Mucosa of descending colon (tissue), 3 donors: ENCODE data around the gene NAP1L4. TPM values are rescaled to one million over a fixed set of nuclear protein-coding genes. Genes with fewer than 3 reads are reported as not detected.
A peak's percentile ranks its signal among the peaks of the same experiment; 100 is the strongest.

Experiments used
- ATAC-seq: fragments of 200-7000 bp; cut with Tn5 transposase; one replicate; pipeline ENCODE4 v1.9.1; 2020; ENCODE audit warnings: mild to moderate bottlenecking, moderate library complexity
- DNase-seq, 3 donors: peaks; one replicate each; pipeline ENCODE4 v3.0.0-alpha.2; 2020
- H3K36me3 ChIP-seq: fragments of 200-600 bp; one replicate; pipeline ENCODE4 v1.8.0; 2021; ENCODE audit warnings: low read depth, mild to moderate bottlenecking
- H3K4me1 ChIP-seq: fragments of 200-600 bp; one replicate; pipeline ENCODE4 v1.8.0; 2021; ENCODE audit warnings: low read depth, mild to moderate bottlenecking
- H3K4me3 ChIP-seq: fragments of 200-600 bp; one replicate; pipeline ENCODE4 v1.8.0; 2021; ENCODE audit warnings: mild to moderate bottlenecking
- H3K9me3 ChIP-seq: fragments of 200-600 bp; one replicate; pipeline ENCODE4 v1.8.0; 2021; ENCODE audit warnings: mild to moderate bottlenecking
- intact Hi-C, 2 donors: fragments of 100-400 bp; cut with DNase I in 1 of 2; cut with micrococcal nuclease in 1 of 2; formaldehyde crosslinking; loops; one replicate each; pipeline versions ENCODE4 v1.11.0 to v1.11.1; 2022; cut with DNase I, micrococcal nuclease
- total RNA-seq, 3 donors: library from RNA; stranded (reverse); fragmentation: NEBNext Ultra II Directional in 2 of 3; extraction: Animal tissue kit (Norgen Biotek cat#: 25700) in 2 of 3; gene quantifications; one replicate each; pipeline versions ENCODE4 v1.2.1 to v1.2.4, GENCODE V29; 2021 to 2023
- TF ChIP-seq, protein P1 (sequence below): fragments of 200-600 bp; IDR thresholded peaks from one replicate; pipeline ENCODE4 v1.8.0; 2022; ENCODE audit warnings: antibody characterized with exemption, mild to moderate bottlenecking
- donor health status: DM: no; HTN: no; CAD: no; lungs with moderate emphysema.
- donor health status: DM: no; HTN: no; CAD: no.
- donor health status: DM: no; HTN: yes; CAD: no.

Gene NAP1L4
- total RNA-seq, 3 donors from 2014 or later: 94.0 to 116 (median 99.8) TPM

DNA sequence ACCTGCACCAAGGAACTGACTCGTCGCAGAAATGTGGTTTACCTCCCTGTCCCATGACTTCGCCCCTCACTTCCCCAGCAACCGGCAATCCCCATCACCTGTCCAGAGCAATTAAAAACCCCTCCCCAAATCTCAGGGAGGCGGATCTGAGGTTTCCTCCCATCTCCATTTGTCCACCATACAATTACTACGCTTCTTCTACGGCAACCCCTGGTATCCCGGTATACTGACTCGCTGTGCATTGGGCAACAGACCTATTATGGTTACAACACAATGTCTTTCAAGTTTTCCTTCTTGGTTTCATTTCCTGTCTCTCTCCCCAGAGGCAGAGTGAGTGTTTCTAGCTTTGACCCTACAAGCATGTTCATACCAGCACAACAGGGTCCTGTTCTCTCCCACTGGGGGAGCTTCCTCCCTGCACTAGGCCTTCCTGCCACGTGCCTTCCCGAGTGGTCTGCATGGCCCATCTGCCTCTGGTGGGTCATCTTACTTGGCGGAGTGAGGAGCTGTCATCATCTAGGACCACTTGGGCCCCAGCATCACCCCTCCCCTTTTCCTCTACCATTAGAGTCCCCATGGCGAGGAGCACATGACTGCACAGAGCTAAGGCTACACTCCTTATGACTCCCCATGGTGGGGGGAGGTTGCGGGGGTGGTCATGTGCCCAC is 30.3 kb upstream of the NAP1L4 start:
- TF ChIP-seq, protein P1, sequence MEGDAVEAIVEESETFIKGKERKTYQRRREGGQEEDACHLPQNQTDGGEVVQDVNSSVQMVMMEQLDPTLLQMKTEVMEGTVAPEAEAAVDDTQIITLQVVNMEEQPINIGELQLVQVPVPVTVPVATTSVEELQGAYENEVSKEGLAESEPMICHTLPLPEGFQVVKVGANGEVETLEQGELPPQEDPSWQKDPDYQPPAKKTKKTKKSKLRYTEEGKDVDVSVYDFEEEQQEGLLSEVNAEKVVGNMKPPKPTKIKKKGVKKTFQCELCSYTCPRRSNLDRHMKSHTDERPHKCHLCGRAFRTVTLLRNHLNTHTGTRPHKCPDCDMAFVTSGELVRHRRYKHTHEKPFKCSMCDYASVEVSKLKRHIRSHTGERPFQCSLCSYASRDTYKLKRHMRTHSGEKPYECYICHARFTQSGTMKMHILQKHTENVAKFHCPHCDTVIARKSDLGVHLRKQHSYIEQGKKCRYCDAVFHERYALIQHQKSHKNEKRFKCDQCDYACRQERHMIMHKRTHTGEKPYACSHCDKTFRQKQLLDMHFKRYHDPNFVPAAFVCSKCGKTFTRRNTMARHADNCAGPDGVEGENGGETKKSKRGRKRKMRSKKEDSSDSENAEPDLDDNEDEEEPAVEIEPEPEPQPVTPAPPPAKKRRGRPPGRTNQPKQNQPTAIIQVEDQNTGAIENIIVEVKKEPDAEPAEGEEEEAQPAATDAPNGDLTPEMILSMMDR: no peak
- no peaks in the 10 kb centered on the region for H3K9me3 ChIP-seq
- peaks cover 7% of the 10 kb centered on the region for H3K36me3 ChIP-seq
- H3K4me3 ChIP-seq: no peak overlapping the region
- H3K4me1 ChIP-seq: no peaks in the 10 kb centered on the region
- ATAC-seq: peak; percentile 11
- DNase-seq: no peak
- intact Hi-C loops: no loop called here

DNA sequence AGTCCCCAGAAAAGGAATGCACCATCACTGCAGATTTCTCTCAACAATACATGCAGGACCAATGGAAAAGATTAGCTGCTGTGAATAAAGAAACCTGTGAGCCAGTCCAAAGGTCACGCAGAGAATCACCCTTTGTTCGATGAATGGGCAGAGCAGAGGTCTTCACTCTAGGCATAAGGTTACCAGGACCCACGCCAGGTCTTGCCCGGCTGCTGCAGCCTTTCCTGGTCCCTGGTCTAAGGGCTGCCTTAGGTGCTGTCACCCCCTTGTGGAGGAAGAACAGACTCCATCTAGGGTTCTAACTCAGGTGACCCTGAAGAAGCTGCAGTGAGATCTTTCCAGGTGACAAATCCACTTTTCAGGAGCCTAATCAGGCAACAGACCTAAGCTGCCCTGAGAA is 29.0 kb upstream of the NAP1L4 start:
- peak; percentile 90 for ATAC-seq

DNA sequence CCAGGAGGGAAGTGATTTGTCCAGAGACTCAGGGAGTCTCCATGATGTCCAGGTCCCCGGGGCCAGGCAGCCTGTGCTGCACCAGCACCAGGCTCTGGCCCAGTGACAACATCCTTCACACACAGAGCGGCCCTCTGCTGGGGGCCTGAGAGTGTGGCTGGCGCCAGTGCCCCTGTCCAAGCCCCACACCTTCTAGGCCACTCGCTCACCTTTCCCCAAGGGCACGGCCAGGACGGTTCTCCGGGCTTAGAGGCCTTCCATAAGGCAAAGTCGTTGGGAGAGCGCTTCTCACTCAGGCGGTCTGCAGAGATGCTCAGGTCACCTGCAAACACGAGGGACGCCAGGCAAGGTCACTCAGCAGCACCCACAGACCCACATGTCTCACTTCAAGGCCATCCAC is 27.9 kb upstream of the NAP1L4 start:
- intact Hi-C loops: no loop called here
- Histone ChIP-seq H3K4me1 (no peaks in the 10 kb centered on the region), H3K36me3 (peaks cover 15% of the 10 kb centered on the region), H3K4me3 (no peak overlapping the region), H3K9me3 (no peaks in the 10 kb centered on the region)
- DNase-seq (no peak), ATAC-seq (no peak)
- TF ChIP-seq, protein P1: no peak

More for the DNA sequence above, 29.0 kb upstream of the NAP1L4 start:
- no peak overlapping the region for H3K4me3 ChIP-seq
- DNase-seq: peak in 2 of 3 donors; percentile 58 to 69
- intact Hi-C loops: no loop called here
- TF ChIP-seq, protein P1: peak; percentile 29
- peaks cover 12% of the 10 kb centered on the region for H3K36me3 ChIP-seq
- no peaks in the 10 kb centered on the region for H3K4me1 ChIP-seq
- H3K9me3 ChIP-seq: no peaks in the 10 kb centered on the region

DNA sequence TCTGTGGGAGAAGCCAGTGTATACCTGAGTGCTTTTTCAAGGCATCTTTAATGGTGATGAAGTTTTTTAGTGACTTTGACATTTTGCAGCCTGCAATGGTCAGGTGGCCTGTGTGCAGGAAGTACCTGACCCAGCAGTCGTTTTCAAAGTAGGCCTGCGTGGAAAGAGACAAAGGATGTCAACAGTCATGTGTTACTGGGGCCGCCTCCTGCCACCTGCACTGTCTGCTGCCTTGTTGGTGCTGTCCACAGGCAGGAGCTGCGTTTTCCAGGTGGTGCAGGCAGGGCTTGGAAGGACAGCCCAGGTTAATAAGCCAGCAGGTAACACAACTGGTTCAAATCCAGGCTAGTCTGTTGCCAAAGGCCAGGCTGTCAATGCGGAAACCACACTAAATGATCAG is 26.5 kb upstream of the NAP1L4 start:
- no peak overlapping the region for H3K4me3 ChIP-seq
- DNase-seq: no peak
- peaks cover 15% of the 10 kb centered on the region for H3K36me3 ChIP-seq
- H3K4me1 ChIP-seq: no peaks in the 10 kb centered on the region
- TF ChIP-seq, protein P1: no peak
- H3K9me3 ChIP-seq: no peaks in the 10 kb centered on the region
- intact Hi-C loops: no loop called here
- ATAC-seq: no peak

DNA sequence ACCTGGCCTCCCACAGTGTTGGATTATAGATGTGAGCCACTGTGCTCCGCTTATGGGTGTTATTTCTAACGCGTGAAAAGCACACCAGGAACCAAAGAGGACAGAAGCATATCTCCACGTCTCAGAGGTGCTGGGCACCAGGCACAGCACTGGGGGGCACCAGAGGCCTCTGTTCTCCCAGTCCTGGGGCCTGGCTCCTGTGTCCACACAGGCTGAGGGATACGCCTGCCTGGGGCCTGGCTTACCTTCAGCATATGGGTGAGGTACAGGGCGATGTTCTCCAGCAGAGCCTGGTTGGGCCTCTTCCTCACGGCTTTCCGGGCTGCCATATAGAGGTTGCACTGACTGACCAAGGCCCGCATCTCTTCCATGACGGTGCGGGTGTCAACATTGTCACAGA is 24.7 kb upstream of the NAP1L4 start:
- Histone ChIP-seq H3K36me3 (peaks cover 21% of the 10 kb centered on the region), H3K9me3 (no peaks in the 10 kb centered on the region), H3K4me3 (no peak overlapping the region), H3K4me1 (no peaks in the 10 kb centered on the region)
- ATAC-seq (no peak), DNase-seq (no peak)
- TF ChIP-seq, protein P1: no peak
- intact Hi-C loops: no loop called here
